ENCODE measurements around the gene TRIP6. TPM values are rescaled to one million over a fixed set of nuclear protein-coding genes. Genes with fewer than 3 reads are reported as not detected.
"Not testable (repeated sequence)": the region's sequence is repeated elsewhere in the genome, so short reads cannot be mapped to it uniquely, and the experiment has no call there.

Gene TRIP6
- total RNA-seq, 1 experiment from 2014 or later: 3.2 TPM

DNA sequence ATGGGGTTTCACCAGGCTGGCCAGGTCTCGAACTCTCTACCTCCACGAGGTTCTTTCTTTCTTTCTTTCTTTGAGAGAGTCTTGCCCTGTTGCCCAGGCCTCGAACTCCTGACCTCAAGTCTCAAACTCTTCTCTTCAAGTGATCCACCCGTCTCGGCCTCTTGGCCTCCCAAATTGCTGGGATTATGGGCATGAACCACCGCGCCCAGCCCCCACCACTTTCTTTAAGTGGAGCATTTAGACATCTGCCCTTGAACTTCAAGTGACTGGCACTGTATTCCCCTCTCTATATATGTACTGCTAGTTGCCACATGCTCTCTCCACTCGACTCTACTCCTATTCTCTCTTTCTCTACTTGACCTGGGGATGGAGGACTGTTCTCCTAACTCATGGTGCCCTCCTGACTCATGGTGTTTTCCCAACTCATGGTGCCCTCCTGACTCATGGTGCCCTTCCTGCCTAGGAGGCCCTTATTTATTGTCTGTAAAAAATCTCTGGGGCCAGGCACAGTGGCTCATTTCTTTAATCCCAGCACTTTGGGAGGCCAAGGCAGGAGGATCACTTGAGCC lies 47.8 kb downstream of the TRIP6 start:
- Histone ChIP-seq H3K4me3 (ENCODE audit: low read depth in 2 of 2, low read length in 2 of 2) (no peak overlapping the region), H3K27me3 (ENCODE audit: control insufficient read depth, insufficient read depth, low read length) (no peaks in the 10 kb centered on the region), H3K4me1 (ENCODE audit: control insufficient read depth, insufficient read depth, low read length) (no peaks in the 10 kb centered on the region), H3K36me3 (ENCODE audit: control insufficient read depth, insufficient read depth, low read length) (no peaks in the 10 kb centered on the region), H3K27ac (ENCODE audit: low read length) (no peak overlapping the region), H3K9me3 (ENCODE audit: control insufficient read depth, insufficient read depth, low read depth, low read length) (no peaks in the 10 kb centered on the region)
- TF ChIP-seq SIN3A (IDR thresholded peaks at IDR 0.05; ENCODE audit: borderline replicate concordance, insufficient read depth, low read depth, low read length) (no peak), TCF7L2 (IDR thresholded peaks at IDR 0.05; ENCODE audit: low read depth, low read length) (no peak), POLR2AphosphoS5 (IDR thresholded peaks at IDR 0.05; ENCODE audit: low read depth, low read length) (no peak)
- TF ChIP-seq, protein P1, sequence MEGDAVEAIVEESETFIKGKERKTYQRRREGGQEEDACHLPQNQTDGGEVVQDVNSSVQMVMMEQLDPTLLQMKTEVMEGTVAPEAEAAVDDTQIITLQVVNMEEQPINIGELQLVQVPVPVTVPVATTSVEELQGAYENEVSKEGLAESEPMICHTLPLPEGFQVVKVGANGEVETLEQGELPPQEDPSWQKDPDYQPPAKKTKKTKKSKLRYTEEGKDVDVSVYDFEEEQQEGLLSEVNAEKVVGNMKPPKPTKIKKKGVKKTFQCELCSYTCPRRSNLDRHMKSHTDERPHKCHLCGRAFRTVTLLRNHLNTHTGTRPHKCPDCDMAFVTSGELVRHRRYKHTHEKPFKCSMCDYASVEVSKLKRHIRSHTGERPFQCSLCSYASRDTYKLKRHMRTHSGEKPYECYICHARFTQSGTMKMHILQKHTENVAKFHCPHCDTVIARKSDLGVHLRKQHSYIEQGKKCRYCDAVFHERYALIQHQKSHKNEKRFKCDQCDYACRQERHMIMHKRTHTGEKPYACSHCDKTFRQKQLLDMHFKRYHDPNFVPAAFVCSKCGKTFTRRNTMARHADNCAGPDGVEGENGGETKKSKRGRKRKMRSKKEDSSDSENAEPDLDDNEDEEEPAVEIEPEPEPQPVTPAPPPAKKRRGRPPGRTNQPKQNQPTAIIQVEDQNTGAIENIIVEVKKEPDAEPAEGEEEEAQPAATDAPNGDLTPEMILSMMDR (IDR thresholded peaks at IDR 0.05): no peak
- TF ChIP-seq, protein P2, sequence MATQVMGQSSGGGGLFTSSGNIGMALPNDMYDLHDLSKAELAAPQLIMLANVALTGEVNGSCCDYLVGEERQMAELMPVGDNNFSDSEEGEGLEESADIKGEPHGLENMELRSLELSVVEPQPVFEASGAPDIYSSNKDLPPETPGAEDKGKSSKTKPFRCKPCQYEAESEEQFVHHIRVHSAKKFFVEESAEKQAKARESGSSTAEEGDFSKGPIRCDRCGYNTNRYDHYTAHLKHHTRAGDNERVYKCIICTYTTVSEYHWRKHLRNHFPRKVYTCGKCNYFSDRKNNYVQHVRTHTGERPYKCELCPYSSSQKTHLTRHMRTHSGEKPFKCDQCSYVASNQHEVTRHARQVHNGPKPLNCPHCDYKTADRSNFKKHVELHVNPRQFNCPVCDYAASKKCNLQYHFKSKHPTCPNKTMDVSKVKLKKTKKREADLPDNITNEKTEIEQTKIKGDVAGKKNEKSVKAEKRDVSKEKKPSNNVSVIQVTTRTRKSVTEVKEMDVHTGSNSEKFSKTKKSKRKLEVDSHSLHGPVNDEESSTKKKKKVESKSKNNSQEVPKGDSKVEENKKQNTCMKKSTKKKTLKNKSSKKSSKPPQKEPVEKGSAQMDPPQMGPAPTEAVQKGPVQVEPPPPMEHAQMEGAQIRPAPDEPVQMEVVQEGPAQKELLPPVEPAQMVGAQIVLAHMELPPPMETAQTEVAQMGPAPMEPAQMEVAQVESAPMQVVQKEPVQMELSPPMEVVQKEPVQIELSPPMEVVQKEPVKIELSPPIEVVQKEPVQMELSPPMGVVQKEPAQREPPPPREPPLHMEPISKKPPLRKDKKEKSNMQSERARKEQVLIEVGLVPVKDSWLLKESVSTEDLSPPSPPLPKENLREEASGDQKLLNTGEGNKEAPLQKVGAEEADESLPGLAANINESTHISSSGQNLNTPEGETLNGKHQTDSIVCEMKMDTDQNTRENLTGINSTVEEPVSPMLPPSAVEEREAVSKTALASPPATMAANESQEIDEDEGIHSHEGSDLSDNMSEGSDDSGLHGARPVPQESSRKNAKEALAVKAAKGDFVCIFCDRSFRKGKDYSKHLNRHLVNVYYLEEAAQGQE (IDR thresholded peaks at IDR 0.05; ENCODE audit: insufficient read depth in 1 of 2, low read depth in 2 of 2, low read length in 1 of 2): no peak
- in situ Hi-C loops (cut with HindIII; ENCODE audit: low pct_unique_long_range_greater_than_20kb, low sequenced_read_pairs): no loop called here
- intact Hi-C loops (cut with micrococcal nuclease; ENCODE audit: unreplicated experiment): no loop called here
- no peak for DNase-seq (ENCODE audit: low read depth, low spot score)
- ChIA-PET CTCF (no interaction called here), POLR2A (no interaction called here)
- peak; percentile 70; the same call in 1 of the 2 replicates for ATAC-seq
- no TSS peak for BruUV-seq (replicated peaks)

DNA sequence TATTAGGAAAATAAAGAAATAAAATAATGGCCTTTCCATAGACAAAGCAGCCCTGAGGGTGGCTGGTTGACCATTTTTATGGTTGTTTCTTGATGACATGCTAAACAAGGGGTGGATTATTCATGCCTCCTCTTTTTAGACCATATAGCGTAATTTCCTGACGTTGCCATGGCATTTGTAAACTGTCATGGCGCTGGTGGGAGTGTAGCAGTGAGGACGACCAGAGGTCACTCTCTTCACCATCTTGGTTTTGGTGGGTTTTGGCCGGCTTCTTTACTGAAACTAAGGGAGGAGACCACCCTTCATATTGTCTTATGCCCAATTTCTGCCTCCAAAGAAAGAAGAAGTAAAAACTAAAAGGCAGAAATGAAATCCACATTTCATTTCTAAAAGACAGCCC lies 52.1 kb downstream of the TRIP6 start:
- CTCF ChIA-PET; H3K9me3 ChIP-seq (ENCODE audit: control insufficient read depth, insufficient read depth, low read depth, low read length); H3K27ac ChIP-seq (ENCODE audit: low read length); H3K36me3 ChIP-seq (ENCODE audit: control insufficient read depth, insufficient read depth, low read length); POLR2A ChIA-PET; intact Hi-C loops (cut with micrococcal nuclease; ENCODE audit: unreplicated experiment); H3K4me3 ChIP-seq (ENCODE audit: low read depth in 2 of 2, low read length in 2 of 2); in situ Hi-C loops (cut with HindIII; ENCODE audit: low pct_unique_long_range_greater_than_20kb, low sequenced_read_pairs); H3K27me3 ChIP-seq (ENCODE audit: control insufficient read depth, insufficient read depth, low read length); DNase-seq (ENCODE audit: low read depth, low spot score); ATAC-seq; BruUV-seq (replicated peaks); H3K4me1 ChIP-seq (ENCODE audit: control insufficient read depth, insufficient read depth, low read length): not testable (repeated sequence)

DNA sequence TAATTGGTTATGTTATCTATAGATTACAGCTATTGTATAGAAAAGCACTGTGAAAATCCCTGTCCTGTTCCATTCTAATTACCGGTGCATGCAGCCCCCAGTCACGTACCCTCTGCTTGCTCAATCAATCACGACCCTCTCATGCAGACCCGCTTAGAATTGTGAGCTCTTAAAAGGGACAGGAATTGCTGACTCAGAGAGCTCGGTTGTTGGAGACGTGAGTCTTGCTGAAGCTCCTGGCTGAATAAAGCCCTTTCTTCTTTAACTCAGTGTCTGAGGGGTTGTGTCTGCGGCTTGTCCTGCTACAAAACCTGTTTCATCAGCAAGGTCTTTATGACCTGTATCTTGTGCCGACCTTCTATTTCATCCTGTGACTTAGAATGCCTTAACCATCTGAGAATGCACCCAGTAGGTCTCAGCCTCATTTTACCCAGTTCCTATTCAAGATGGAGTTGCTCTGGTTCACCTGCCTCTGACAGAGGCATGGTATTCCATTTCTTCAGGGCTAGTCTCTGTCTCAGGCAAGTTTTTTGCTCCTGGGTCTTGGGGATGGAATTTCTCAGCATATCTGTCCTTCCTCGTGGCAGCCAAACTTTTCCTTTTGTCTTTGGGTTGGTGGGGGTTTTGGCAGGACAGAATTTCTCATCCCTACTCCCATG lies 52.7 kb downstream of the TRIP6 start:
- H3K27ac ChIP-seq (ENCODE audit: low read length); H3K27me3 ChIP-seq (ENCODE audit: control insufficient read depth, insufficient read depth, low read length); H3K4me1 ChIP-seq (ENCODE audit: control insufficient read depth, insufficient read depth, low read length); H3K36me3 ChIP-seq (ENCODE audit: control insufficient read depth, insufficient read depth, low read length); ATAC-seq; DNase-seq (ENCODE audit: low read depth, low spot score); H3K4me3 ChIP-seq (ENCODE audit: low read depth in 2 of 2, low read length in 2 of 2); H3K9me3 ChIP-seq (ENCODE audit: control insufficient read depth, insufficient read depth, low read depth, low read length); CTCF ChIA-PET; in situ Hi-C loops (cut with HindIII; ENCODE audit: low pct_unique_long_range_greater_than_20kb, low sequenced_read_pairs); intact Hi-C loops (cut with micrococcal nuclease; ENCODE audit: unreplicated experiment); BruUV-seq (replicated peaks); POLR2A ChIA-PET: not testable (repeated sequence)

Data from Panc1 (cell line).